Keratinocyte (primary cell): ENCODE data around the gene CAPN15. TPM values are rescaled to one million over a fixed set of nuclear protein-coding genes. Genes with fewer than 3 reads are reported as not detected.

Source experiments
- DNase-seq: peaks from one replicate; pipeline ENCODE4 v3.0.0-alpha.2; 2011; ENCODE audit warnings: low read depth, missing footprints, low spot score
- FAIRE-seq: peaks from 2 replicates; lab custom pipeline; 2011; peaks lifted over from hg19 to GRCh38; lab: Jason Lieb, UNC
- H2AFZ ChIP-seq: 2 replicates; pipeline ENCODE4 v1.6.0; 2012; ENCODE audit warnings: low read length, control low read depth, inconsistent platforms; ENCODE audit not compliant: control insufficient read depth
- H3K27ac ChIP-seq: 2 replicates; pipeline ENCODE4 v1.5.1; 2011; ENCODE audit warnings: low read length; ENCODE audit not compliant: control insufficient read depth, insufficient read depth
- H3K27me3 ChIP-seq: 3 replicates; pipeline ENCODE4 v1.6.0; 2011; ENCODE audit warnings: low read length; ENCODE audit not compliant: control insufficient read depth, insufficient read depth; ENCODE audit errors: extremely low read depth
- H3K36me3 ChIP-seq, 2 experiments: 2 replicates in 1 of 2; 3 replicates in 1 of 2; pipeline ENCODE4 v1.5.1; 2011; ENCODE audit warnings: low read length in 2 of 2, mild to moderate bottlenecking in 1 of 2; ENCODE audit not compliant: control insufficient read depth in 2 of 2, insufficient read depth in 2 of 2; ENCODE audit errors: extremely low read depth in 1 of 2
- H3K4me1 ChIP-seq: 3 replicates; pipeline ENCODE4 v1.5.1; 2011; ENCODE audit warnings: low read length; ENCODE audit not compliant: control insufficient read depth, insufficient read depth; ENCODE audit errors: extremely low read depth
- H3K4me2 ChIP-seq: 3 replicates; pipeline ENCODE4 v1.6.0; 2011; ENCODE audit warnings: low read depth, low read length; ENCODE audit not compliant: control insufficient read depth, insufficient read depth; ENCODE audit errors: extremely low read depth
- H3K4me3 ChIP-seq, 3 experiments: fragments of 200-600 bp in 1 of 3; sonication (generic) in 1 of 3; 2 replicates in 2 of 3; 3 replicates in 1 of 3; pipeline ENCODE4 v1.5.1; 2011 to 2016; ENCODE audit warnings: low read length in 3 of 3, mild to moderate bottlenecking in 3 of 3, control low read depth in 2 of 3, inconsistent platforms in 1 of 3, low read depth in 1 of 3, mixed read lengths in 1 of 3, mixed run types in 1 of 3, moderate library complexity in 1 of 3; ENCODE audit not compliant: control insufficient read depth in 2 of 3, insufficient read depth in 2 of 3; ENCODE audit errors: extremely low read depth in 1 of 3
- H3K79me2 ChIP-seq: 2 replicates; pipeline ENCODE4 v1.6.0; 2012; ENCODE audit warnings: low read length; ENCODE audit not compliant: control insufficient read depth, insufficient read depth
- H3K9ac ChIP-seq: 3 replicates; pipeline ENCODE4 v1.6.0; 2011; ENCODE audit warnings: low read length; ENCODE audit not compliant: control insufficient read depth, insufficient read depth; ENCODE audit errors: extremely low read depth
- H3K9me1 ChIP-seq: 3 replicates; pipeline ENCODE4 v1.6.0; 2011; ENCODE audit warnings: low read length; ENCODE audit not compliant: control insufficient read depth, insufficient read depth; ENCODE audit errors: extremely low read depth
- H3K9me3 ChIP-seq: 2 replicates; pipeline ENCODE4 v1.5.1; 2012; ENCODE audit warnings: low read depth, low read length; ENCODE audit not compliant: control insufficient read depth
- H4K20me1 ChIP-seq: 3 replicates; pipeline ENCODE4 v1.6.0; 2011; ENCODE audit warnings: low read length; ENCODE audit not compliant: control insufficient read depth, insufficient read depth; ENCODE audit errors: extremely low read depth
- CTCF ChIP-seq, 3 experiments: IDR thresholded peaks in 1 of 3; conservative IDR thresholded peaks in 1 of 3; optimal IDR thresholded peaks in 1 of 3; 2 replicates in 2 of 3; 3 replicates in 1 of 3; pipeline versions ENCODE3 to v1.5.1; 2011; ENCODE audit warnings: low read length in 3 of 3, mild to moderate bottlenecking in 3 of 3, moderate library complexity in 2 of 3, control low read depth in 1 of 3, inconsistent platforms in 1 of 3; ENCODE audit not compliant: insufficient read depth in 2 of 3; ENCODE audit errors: extremely low read depth in 1 of 3
- EZH2 ChIP-seq: IDR thresholded peaks from one replicate; pipeline ENCODE4 v1.6.1; 2012; ENCODE audit warnings: inconsistent platforms, mild to moderate bottlenecking, low read length, moderate library complexity
- dilution Hi-C: fragments of 300-500 bp; cut with MboI; formaldehyde crosslinking; loops from one replicate; pipeline ENCODE4 v1.7.0; 2020; ENCODE audit warnings: low sequenced_read_pairs; ENCODE audit not compliant: extremely low pct_ligation_motif_present
- polyA plus RNA-seq, 5 experiments: library from polyadenylated mRNA; depleted of rRNA in 3 of 5; stranded (reverse) in 3 of 5; stranded (forward) in 1 of 5; unstranded in 1 of 5; fragments of >200 nt; gene quantifications; 1 replicate in 1 of 5; 2 replicates in 3 of 5; 3 replicates in 1 of 5; pipeline versions ENCODE4 v1.2.1 to v1.2.3, GENCODE V29; 2011 to 2012; ENCODE audit warnings: missing spikeins in 2 of 5, low read depth in 1 of 5, low replicate concordance in 1 of 5

Gene CAPN15
- polyA plus RNA-seq, 1 donor (not counting 4 experiments of a cell fraction or from before 2014, with no cell fraction given), result 7.9 TPM

DNA sequence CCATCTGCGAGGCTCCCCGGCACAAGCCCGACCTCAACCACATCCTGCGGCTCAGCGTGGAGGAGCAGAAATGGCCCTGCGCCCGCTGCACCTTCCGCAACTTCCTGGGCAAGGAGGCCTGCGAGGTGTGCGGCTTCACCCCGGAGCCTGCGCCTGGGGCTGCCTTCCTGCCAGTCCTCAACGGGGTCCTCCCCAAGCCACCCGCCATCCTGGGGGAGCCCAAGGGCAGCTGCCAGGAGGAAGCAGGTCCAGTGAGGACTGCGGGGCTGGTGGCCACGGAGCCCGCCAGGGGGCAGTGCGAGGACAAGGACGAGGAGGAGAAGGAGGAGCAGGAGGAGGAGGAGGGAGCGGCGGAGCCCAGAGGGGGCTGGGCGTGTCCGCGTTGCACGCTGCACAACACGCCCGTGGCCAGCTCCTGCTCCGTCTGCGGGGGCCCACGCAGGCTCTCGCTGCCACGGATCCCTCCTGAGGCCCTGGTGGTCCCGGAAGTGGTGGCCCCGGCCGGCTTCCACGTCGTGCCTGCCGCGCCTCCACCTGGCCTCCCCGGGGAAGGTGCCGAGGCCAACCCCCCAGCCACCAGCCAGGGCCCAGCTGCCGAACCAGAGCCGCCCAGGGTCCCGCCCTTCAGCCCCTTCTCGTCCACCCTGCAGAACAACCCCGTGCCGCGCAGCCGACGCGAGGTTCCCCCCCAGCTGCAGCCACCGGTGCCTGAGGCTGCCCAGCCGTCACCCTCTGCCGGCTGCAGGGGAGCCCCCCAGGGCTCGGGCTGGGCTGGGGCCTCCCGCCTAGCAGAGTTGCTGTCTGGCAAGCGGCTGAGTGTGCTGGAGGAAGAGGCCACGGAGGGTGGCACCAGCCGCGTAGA lies 19.6 kb downstream of the CAPN15 start:
- DNase-seq, result no peak
- TF ChIP-seq CTCF (optimal IDR thresholded peaks at IDR 0.05 in 1 of 3, IDR thresholded peaks at IDR 0.05 in 1 of 3, conservative IDR thresholded peaks at IDR 0.05 in 1 of 3; ENCODE audit: extremely low read depth in 1 of 3, insufficient read depth in 2 of 3, low read length in 3 of 3) (peak; percentile 66 to 89 (median 83)), EZH2 (no peak)
- H3K4me1 ChIP-seq, result no peaks in the 10 kb centered on the region
- no peak for FAIRE-seq
- H3K4me3 ChIP-seq, result no peak overlapping the region
- H3K27ac ChIP-seq, result no peak overlapping the region
- H3K9ac ChIP-seq, result no peak overlapping the region
- H4K20me1 ChIP-seq, result peaks cover 33% of the 10 kb centered on the region
- peaks cover 8 to 11% of the 10 kb centered on the region in 2 experiments for H3K36me3 ChIP-seq
- no peak overlapping the region for H3K4me2 ChIP-seq
- no peaks in the 10 kb centered on the region for H3K27me3 ChIP-seq
- H3K9me1 ChIP-seq, result no peaks in the 10 kb centered on the region
- dilution Hi-C loops, result no loop called here
- H3K79me2 ChIP-seq, result peaks cover 49% of the 10 kb centered on the region
- no peak overlapping the region for H2AFZ ChIP-seq
- H3K9me3 ChIP-seq, result no peaks in the 10 kb centered on the region

DNA sequence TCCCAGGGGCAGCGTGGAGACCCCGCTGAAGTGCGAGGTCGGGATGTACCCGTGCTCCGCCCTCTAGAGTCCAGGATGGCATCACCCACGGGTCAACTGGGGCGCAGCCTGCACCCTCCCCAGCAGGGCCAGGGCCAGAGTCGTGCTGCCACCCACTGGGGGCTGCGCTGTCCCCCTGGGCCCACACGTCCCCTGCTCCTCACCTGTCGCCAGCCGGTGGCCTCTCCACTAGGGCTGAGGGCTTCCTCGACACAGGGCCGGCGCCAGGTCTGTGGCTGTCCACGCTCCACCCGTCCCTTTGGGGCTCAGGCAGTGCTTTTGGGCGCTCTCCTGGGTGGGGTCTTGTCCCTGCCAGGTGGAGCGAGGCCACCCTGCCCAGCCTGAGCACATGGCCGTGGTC lies 21.1 kb downstream of the CAPN15 start:
- no peaks in the 10 kb centered on the region for H3K9me1 ChIP-seq
- H3K27ac ChIP-seq, result no peak overlapping the region
- H3K9me3 ChIP-seq, result no peaks in the 10 kb centered on the region
- TF ChIP-seq EZH2, result no peak
- TF ChIP-seq CTCF (optimal IDR thresholded peaks at IDR 0.05 in 1 of 3, IDR thresholded peaks at IDR 0.05 in 1 of 3, conservative IDR thresholded peaks at IDR 0.05 in 1 of 3; ENCODE audit: extremely low read depth in 1 of 3, insufficient read depth in 2 of 3, low read length in 3 of 3), result no peak
- H3K27me3 ChIP-seq, result no peaks in the 10 kb centered on the region
- DNase-seq (no peak), FAIRE-seq (no peak)
- peaks cover 10 to 11% of the 10 kb centered on the region in 2 experiments for H3K36me3 ChIP-seq
- dilution Hi-C loops, result no loop called here
- H3K9ac ChIP-seq, result no peak overlapping the region
- H3K4me2 ChIP-seq, result no peak overlapping the region
- H3K79me2 ChIP-seq, result peaks cover 36% of the 10 kb centered on the region
- H4K20me1 ChIP-seq, result peaks cover 26% of the 10 kb centered on the region
- no peak overlapping the region for H2AFZ ChIP-seq
- H3K4me3 ChIP-seq, result no peak overlapping the region
- H3K4me1 ChIP-seq, result no peaks in the 10 kb centered on the region
